Measurements from ENCODE around the gene MAP2K5.

The MAP2K5 gene

GRCh38 chr15:67827562-67828277 lies 285.2 kb downstream of the MAP2K5 start:
- H3K4me3 ChIP-seq (ENCODE audit: low read depth, low read length), result no peak overlapping the region
- in situ Hi-C loops (cut with HindIII; ENCODE audit: low sequenced_read_pairs), result no loop called here
- no peak for TF ChIP-seq CTCF (IDR thresholded peaks at IDR 0.05; ENCODE audit: low read depth, low read length)
- no peak for DNase-seq (ENCODE audit: low read depth, low spot score)

- no peak overlapping the region for H3K4me3 ChIP-seq (ENCODE audit: low read depth, low read length)
- TF ChIP-seq CTCF (IDR thresholded peaks at IDR 0.05; ENCODE audit: low read depth, low read length), result no peak
- no peak for DNase-seq (ENCODE audit: low read depth, low spot score)
- in situ Hi-C loops (cut with HindIII; ENCODE audit: low sequenced_read_pairs), result no loop called here
Measured at GRCh38 chr15:67828278-67828968, 285.9 kb downstream of the MAP2K5 start.

- DNase-seq (ENCODE audit: low read depth, low spot score), result no peak
- no peak for TF ChIP-seq CTCF (IDR thresholded peaks at IDR 0.05; ENCODE audit: low read depth, low read length)
- no peak overlapping the region for H3K4me3 ChIP-seq (ENCODE audit: low read depth, low read length)
- in situ Hi-C loops (cut with HindIII; ENCODE audit: low sequenced_read_pairs), result no loop called here
Measured at GRCh38 chr15:67828969-67829646, 286.6 kb downstream of the MAP2K5 start.

GRCh38 chr15:67829647-67830504 lies 287.4 kb downstream of the MAP2K5 start:
- H3K4me3 ChIP-seq (ENCODE audit: low read depth, low read length), result no peak overlapping the region
- DNase-seq (ENCODE audit: low read depth, low spot score), result no peak
- no peak for TF ChIP-seq CTCF (IDR thresholded peaks at IDR 0.05; ENCODE audit: low read depth, low read length)
- in situ Hi-C loops (cut with HindIII; ENCODE audit: low sequenced_read_pairs), result no loop called here

- in situ Hi-C loops (cut with HindIII; ENCODE audit: low sequenced_read_pairs), result no loop called here
- H3K4me3 ChIP-seq (ENCODE audit: low read depth, low read length), result no peak overlapping the region
- DNase-seq (ENCODE audit: low read depth, low spot score), result no peak
- no peak for TF ChIP-seq CTCF (IDR thresholded peaks at IDR 0.05; ENCODE audit: low read depth, low read length)
Measured at GRCh38 chr15:67831363-67831762, 288.9 kb downstream of the MAP2K5 start.

- TF ChIP-seq CTCF (IDR thresholded peaks at IDR 0.05; ENCODE audit: low read depth, low read length), result peak; percentile 51
- no peak overlapping the region for H3K4me3 ChIP-seq (ENCODE audit: low read depth, low read length)
- in situ Hi-C loops (cut with HindIII; ENCODE audit: low sequenced_read_pairs), result no loop called here
- no peak for DNase-seq (ENCODE audit: low read depth, low spot score)
Measured at GRCh38 chr15:67832031-67832551, 289.6 kb downstream of the MAP2K5 start.
